Kidney (tissue), 14 donors: ENCODE results near the gene CEP20. TPM values are rescaled to one million over a fixed set of nuclear protein-coding genes. Genes with fewer than 3 reads are reported as not detected.

Experiments used
- DNase-seq, 5 donors: peaks; one replicate each; pipeline ENCODE4 v3.0.0-alpha.2; 2013 to 2020
- FAIRE-seq: peaks from 2 replicates; lab custom pipeline; 2012; peaks lifted over from hg19 to GRCh38; lab: Jason Lieb, UNC
- H3K27ac ChIP-seq, 2 donors: one replicate each; pipeline ENCODE4 v1.7.0; 2013; ENCODE audit warnings: low read depth in 2 of 2, low read length in 2 of 2, inconsistent platforms in 1 of 2
- H3K27me3 ChIP-seq: one replicate; pipeline ENCODE4 v1.7.1; 2013; ENCODE audit warnings: low read length, inconsistent platforms; ENCODE audit not compliant: control insufficient read depth, insufficient read depth
- H3K36me3 ChIP-seq, 3 donors: one replicate each; pipeline versions ENCODE4 v1.7.0 to v1.7.1; 2013; ENCODE audit warnings: low read length in 3 of 3, control low read depth in 1 of 3, inconsistent platforms in 1 of 3; ENCODE audit not compliant: insufficient read depth in 3 of 3, control insufficient read depth in 2 of 3
- H3K4me1 ChIP-seq, 3 donors: one replicate each; pipeline versions ENCODE4 v1.7.0 to v1.7.1; 2013; ENCODE audit warnings: low read length in 3 of 3, inconsistent platforms in 1 of 3, low read depth in 1 of 3; ENCODE audit not compliant: control insufficient read depth in 2 of 3, insufficient read depth in 2 of 3
- H3K4me3 ChIP-seq, 3 donors: one replicate each; pipeline versions ENCODE4 v1.7.0 to v1.8.1; 2013; ENCODE audit warnings: low read length in 3 of 3, control low read depth in 1 of 3, inconsistent platforms in 1 of 3
- H3K9ac ChIP-seq, 3 donors: one replicate each; pipeline versions ENCODE4 v1.7.0 to v1.7.1; 2013; ENCODE audit warnings: low read length in 3 of 3, control low read depth in 1 of 3, inconsistent platforms in 1 of 3
- H3K9me3 ChIP-seq, 3 donors: one replicate each; pipeline versions ENCODE4 v1.7.0 to v1.7.1; 2013; ENCODE audit warnings: low read length in 3 of 3, control low read depth in 1 of 3, inconsistent platforms in 1 of 3; ENCODE audit not compliant: control insufficient read depth in 2 of 3, insufficient read depth in 1 of 3
- intact Hi-C: fragments of 100-400 bp; cut with DNase I; formaldehyde crosslinking; loops from one replicate; pipeline ENCODE4 v1.11.1; 2022
- polyA plus RNA-seq: library from polyadenylated mRNA; stranded (reverse); fragments of 350-450 nt; fragmentation: Illumina TruSeq; extraction: RNeasy Lipid Tissue Mini Kit (QIAGEN cat#74804); gene quantifications from one replicate; pipeline ENCODE4 v1.2.3, GENCODE V29; 2014; ENCODE audit warnings: low read depth, low replicate concordance; ENCODE audit not compliant: insufficient read depth
- total RNA-seq: library from RNA; stranded (reverse); fragmentation: NEBNext Ultra II Directional; extraction: Animal tissue kit (Norgen Biotek cat#: 25700); gene quantifications from one replicate; pipeline ENCODE4 v1.2.1, GENCODE V29; 2021
- TF ChIP-seq, protein P1 (sequence below): IDR thresholded peaks from 3 replicates; pipeline ENCODE4 v1.5.1; 2012; ENCODE audit warnings: mild to moderate bottlenecking, moderate library complexity, borderline replicate concordance; ENCODE audit not compliant: insufficient read depth; ENCODE audit errors: extremely low read depth
- donor health status: control.
- donor health status: control.
- donor health status: control.
- donor health status: control.
- donor health status: control.
- donor health status: DM: yes; HTN: yes; CAD: no.
- donor health status: Normal renal cell carcinoma (clear cell type).

Gene CEP20
- total and polyA plus RNA-seq, 2 donors from 2014 or later: 24.8 to 28.9 TPM

DNA sequence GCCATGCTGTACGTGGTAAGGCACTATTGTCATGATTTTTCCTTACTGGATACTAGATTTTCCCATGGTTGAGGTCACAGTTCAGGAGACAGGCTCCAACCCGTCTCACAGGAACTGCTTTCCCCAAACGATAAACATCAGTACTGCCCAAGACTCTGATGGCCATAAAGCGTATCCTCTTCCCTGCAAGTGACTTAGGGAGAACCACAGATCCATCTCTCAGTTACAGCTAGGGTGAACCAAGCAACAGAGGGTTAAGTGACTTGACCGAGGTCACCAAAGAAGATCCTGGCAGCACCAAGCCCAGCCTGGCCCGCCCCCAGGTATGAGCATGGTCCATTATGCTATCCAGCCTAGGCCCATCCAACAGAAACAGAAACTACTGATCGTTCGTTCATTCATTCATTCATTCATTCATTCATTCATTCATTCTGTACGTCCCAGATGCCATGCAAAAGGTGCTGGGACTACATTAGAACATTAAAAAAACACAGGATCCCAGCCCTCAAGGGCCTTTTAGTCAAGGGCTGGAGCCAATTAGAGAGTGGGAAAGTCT lies 62.6 kb downstream of the CEP20 start:
- no peaks in the 10 kb centered on the region for H3K36me3 ChIP-seq
- DNase-seq: peak in 1 of 5 donors; percentile 10
- H3K4me1 ChIP-seq: no peaks in the 10 kb centered on the region
- no peak overlapping the region for H3K27ac ChIP-seq
- TF ChIP-seq, protein P1, sequence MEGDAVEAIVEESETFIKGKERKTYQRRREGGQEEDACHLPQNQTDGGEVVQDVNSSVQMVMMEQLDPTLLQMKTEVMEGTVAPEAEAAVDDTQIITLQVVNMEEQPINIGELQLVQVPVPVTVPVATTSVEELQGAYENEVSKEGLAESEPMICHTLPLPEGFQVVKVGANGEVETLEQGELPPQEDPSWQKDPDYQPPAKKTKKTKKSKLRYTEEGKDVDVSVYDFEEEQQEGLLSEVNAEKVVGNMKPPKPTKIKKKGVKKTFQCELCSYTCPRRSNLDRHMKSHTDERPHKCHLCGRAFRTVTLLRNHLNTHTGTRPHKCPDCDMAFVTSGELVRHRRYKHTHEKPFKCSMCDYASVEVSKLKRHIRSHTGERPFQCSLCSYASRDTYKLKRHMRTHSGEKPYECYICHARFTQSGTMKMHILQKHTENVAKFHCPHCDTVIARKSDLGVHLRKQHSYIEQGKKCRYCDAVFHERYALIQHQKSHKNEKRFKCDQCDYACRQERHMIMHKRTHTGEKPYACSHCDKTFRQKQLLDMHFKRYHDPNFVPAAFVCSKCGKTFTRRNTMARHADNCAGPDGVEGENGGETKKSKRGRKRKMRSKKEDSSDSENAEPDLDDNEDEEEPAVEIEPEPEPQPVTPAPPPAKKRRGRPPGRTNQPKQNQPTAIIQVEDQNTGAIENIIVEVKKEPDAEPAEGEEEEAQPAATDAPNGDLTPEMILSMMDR: no peak
- H3K4me3 ChIP-seq: no peak overlapping the region
- no peak overlapping the region for H3K9ac ChIP-seq
- no peak for FAIRE-seq
- no peaks in the 10 kb centered on the region for H3K27me3 ChIP-seq
- intact Hi-C loops: no loop called here
- no peaks in the 10 kb centered on the region for H3K9me3 ChIP-seq

DNA sequence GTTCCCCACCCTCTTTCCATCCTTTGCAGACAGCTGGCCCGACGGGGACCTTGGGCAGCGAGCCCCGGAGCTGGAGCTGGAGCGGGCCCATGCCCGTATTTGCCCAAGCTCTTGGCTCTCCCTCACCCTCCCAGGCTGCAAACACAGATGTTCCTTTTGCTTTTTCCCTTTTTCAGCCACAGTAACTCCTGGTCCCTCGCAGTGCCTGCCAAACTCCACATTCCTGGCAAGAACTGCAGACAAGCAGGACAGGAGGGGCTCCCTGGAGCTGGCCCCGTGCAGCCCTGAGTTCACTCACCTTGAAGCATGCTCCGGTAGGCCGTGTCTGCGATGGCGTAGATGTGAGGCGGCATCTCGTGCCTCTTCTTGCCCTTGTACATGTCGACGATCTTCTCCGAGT lies 65.4 kb downstream of the CEP20 start:
- Histone ChIP-seq H3K4me1 (no peaks in the 10 kb centered on the region), H3K27ac (no peak overlapping the region), H3K9ac (no peak overlapping the region), H3K9me3 (no peaks in the 10 kb centered on the region), H3K4me3 (no peak overlapping the region), H3K27me3 (no peaks in the 10 kb centered on the region), H3K36me3 (no peaks in the 10 kb centered on the region)
- TF ChIP-seq, protein P1: no peak
- intact Hi-C loops: no loop called here
- DNase-seq (no peak), FAIRE-seq (no peak)

DNA sequence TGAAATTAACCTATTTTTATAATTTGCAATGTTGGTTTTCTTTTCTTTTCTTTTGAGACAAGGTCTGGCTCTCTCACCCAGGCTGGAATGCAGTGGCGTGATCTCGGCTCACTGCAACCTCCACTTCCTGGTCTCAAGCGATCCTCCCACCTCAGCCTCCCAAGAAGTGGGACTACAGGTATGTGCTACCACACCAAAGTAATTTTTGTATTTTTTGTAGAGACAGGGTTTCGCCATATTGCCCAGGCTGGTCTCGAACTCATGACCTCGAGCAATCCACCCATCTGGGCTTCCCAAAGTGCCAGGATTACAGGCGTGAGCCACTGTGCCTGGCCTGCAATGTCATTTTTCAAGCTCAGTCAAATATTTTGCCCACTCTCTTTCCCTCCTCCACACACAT lies 67.6 kb downstream of the CEP20 start:
- no peak overlapping the region for H3K27ac ChIP-seq
- FAIRE-seq (no peak), DNase-seq (no peak)
- no peaks in the 10 kb centered on the region for H3K27me3 ChIP-seq
- no peaks in the 10 kb centered on the region for H3K9me3 ChIP-seq
- no peak overlapping the region for H3K4me3 ChIP-seq
- intact Hi-C loops: no loop called here
- H3K4me1 ChIP-seq: no peaks in the 10 kb centered on the region
- H3K36me3 ChIP-seq: no peaks in the 10 kb centered on the region
- TF ChIP-seq, protein P1: no peak
- no peak overlapping the region for H3K9ac ChIP-seq

DNA sequence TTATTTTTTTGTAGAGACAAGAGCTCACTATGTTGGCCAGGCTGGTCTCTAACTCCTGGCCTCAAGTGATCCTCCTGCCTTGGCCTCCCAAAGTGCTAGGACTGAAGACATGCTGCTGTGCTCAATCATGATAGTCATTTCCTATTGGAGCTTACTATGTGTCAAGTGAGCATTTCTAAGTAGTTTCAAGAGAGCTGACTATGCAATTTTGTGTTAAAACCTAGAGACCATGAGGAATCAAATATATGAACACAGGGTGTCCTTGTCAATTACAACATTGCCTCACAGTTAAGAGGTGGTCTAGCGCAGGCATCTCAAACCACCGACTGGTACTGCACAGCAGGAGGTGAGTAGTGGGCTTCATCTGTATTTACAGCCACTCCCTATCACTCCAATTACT lies 69.4 kb downstream of the CEP20 start:
- FAIRE-seq (no peak), DNase-seq (no peak)
- TF ChIP-seq, protein P1: no peak
- H3K36me3 ChIP-seq: no peaks in the 10 kb centered on the region
- intact Hi-C loops: no loop called here
- no peaks in the 10 kb centered on the region for H3K27me3 ChIP-seq
- no peak overlapping the region for H3K9ac ChIP-seq
- H3K27ac ChIP-seq: no peak overlapping the region
- H3K4me3 ChIP-seq: no peak overlapping the region
- H3K9me3 ChIP-seq: no peaks in the 10 kb centered on the region
- no peaks in the 10 kb centered on the region for H3K4me1 ChIP-seq
